GM23338 (cell line): ENCODE results near the gene WDR76. TPM values are rescaled to one million over a fixed set of nuclear protein-coding genes. Genes with fewer than 3 reads are reported as not detected.
"Not testable (repeated sequence)": the region's sequence is repeated elsewhere in the genome, so short reads cannot be mapped to it uniquely, and the experiment has no call there.

Source experiments
- ATAC-seq: fragments of 200-7000 bp; cut with Tn5 transposase; 3 replicates; pipeline ENCODE4 v1.9.1; 2020
- DNase-seq: peaks from one replicate; pipeline ENCODE4 v3.0.0-alpha.2; 2015; ENCODE audit warnings: low spot score
- H2AFZ ChIP-seq: fragments of 200-600 bp; sonication (generic); 2 replicates; pipeline ENCODE4 v1.8.0; 2016; ENCODE audit warnings: antibody characterized with exemption, mild to moderate bottlenecking, moderate library complexity
- H3F3A ChIP-seq: fragments of 200-600 bp; sonication (generic); replicated peaks from 2 replicates; pipeline ENCODE4 v1.8.0; 2017; ENCODE audit warnings: antibody characterized with exemption, mixed run types, low read depth
- H3K27ac ChIP-seq: fragments of 200-600 bp; sonication (generic); 2 replicates; pipeline ENCODE4 v1.6.1; 2016; ENCODE audit warnings: low read depth
- H3K27me3 ChIP-seq: fragments of 200-600 bp; sonication (generic); 2 replicates; pipeline ENCODE4 v1.8.0; 2016; ENCODE audit warnings: mild to moderate bottlenecking, mixed run types, moderate library complexity; ENCODE audit not compliant: insufficient read depth
- H3K36me3 ChIP-seq: fragments of 200-600 bp; sonication (generic); 2 replicates; pipeline ENCODE4 v1.8.0; 2016; ENCODE audit warnings: mild to moderate bottlenecking; ENCODE audit not compliant: insufficient read depth
- H3K4me1 ChIP-seq: fragments of 200-600 bp; sonication (generic); 2 replicates; pipeline ENCODE4 v1.8.0; 2016; ENCODE audit warnings: mild to moderate bottlenecking, moderate library complexity; ENCODE audit not compliant: insufficient read depth
- H3K4me2 ChIP-seq: fragments of 200-600 bp; sonication (generic); 2 replicates; pipeline ENCODE4 v1.7.1; 2017; ENCODE audit warnings: mixed run types
- H3K4me3 ChIP-seq: fragments of 200-600 bp; sonication (generic); 2 replicates; pipeline ENCODE4 v1.6.1; 2016; ENCODE audit warnings: mixed run types
- H3K79me2 ChIP-seq: fragments of 200-600 bp; sonication (generic); replicated peaks from 2 replicates; pipeline ENCODE4 v1.8.0; 2017; ENCODE audit warnings: mild to moderate bottlenecking; ENCODE audit not compliant: insufficient read depth
- H3K9me2 ChIP-seq: fragments of 200-600 bp; sonication (generic); 2 replicates; pipeline ENCODE4 v1.8.0; 2017; ENCODE audit not compliant: insufficient read depth
- H4K20me1 ChIP-seq: fragments of 200-600 bp; sonication (generic); replicated peaks from 2 replicates; pipeline ENCODE4 v1.8.0; 2017; ENCODE audit warnings: mild to moderate bottlenecking; ENCODE audit not compliant: insufficient read depth
- H3K27ac Mint-ChIP-seq: 2 replicates; pipeline ENCODE4 v1.8.0; 2020; ENCODE audit warnings: inconsistent platforms, mild to moderate bottlenecking, moderate library complexity, mixed read lengths
- H3K27me3 Mint-ChIP-seq: 3 replicates; pipeline ENCODE4 v1.8.0; 2022; ENCODE audit warnings: low read depth, mild to moderate bottlenecking, moderate library complexity, mixed read lengths, inconsistent platforms; ENCODE audit not compliant: insufficient read depth, poor library complexity
- H3K36me3 Mint-ChIP-seq: 3 replicates; pipeline ENCODE4 v1.8.0; 2021; ENCODE audit warnings: low read depth, mild to moderate bottlenecking, inconsistent platforms, moderate library complexity, mixed read lengths
- H3K4me1 Mint-ChIP-seq: 3 replicates; pipeline ENCODE4 v1.8.0; 2020; ENCODE audit warnings: mild to moderate bottlenecking, inconsistent platforms, mixed read lengths
- H3K4me3 Mint-ChIP-seq: 3 replicates; pipeline ENCODE4 v1.8.0; 2021; ENCODE audit warnings: moderate library complexity, mild to moderate bottlenecking, inconsistent platforms, mixed read lengths
- H3K9me3 Mint-ChIP-seq: 3 replicates; pipeline ENCODE4 v1.8.0; 2020; ENCODE audit warnings: moderate library complexity, mild to moderate bottlenecking, inconsistent platforms, mixed read lengths
- CREB1 ChIP-seq: fragments of 250-450 bp; sonication (Bioruptor Pico); IDR thresholded peaks from 2 replicates; pipeline ENCODE4 v1.5.0; 2020; ENCODE audit warnings: low read depth, mild to moderate bottlenecking, moderate library complexity
- ETS1 ChIP-seq: IDR thresholded peaks from 2 replicates; pipeline ENCODE4 v1.6.1; 2016; ENCODE audit warnings: antibody characterized with exemption
- EZH2 ChIP-seq: fragments of 200-600 bp; sonication (generic); IDR thresholded peaks from one replicate; pipeline ENCODE4 v1.8.0; 2017; ENCODE audit warnings: antibody characterized with exemption, mild to moderate bottlenecking, low read depth; ENCODE audit not compliant: unreplicated experiment
- EZH2phosphoT487 ChIP-seq: fragments of 200-600 bp; sonication (generic); IDR thresholded peaks from one replicate; pipeline ENCODE4 v1.8.1; 2018; ENCODE audit warnings: antibody characterized with exemption; ENCODE audit not compliant: unreplicated experiment
- JUNB ChIP-seq: IDR thresholded peaks from one replicate; pipeline ENCODE4 v1.6.1; 2016; ENCODE audit warnings: antibody characterized with exemption; ENCODE audit not compliant: unreplicated experiment
- NANOG ChIP-seq: IDR thresholded peaks from 2 replicates; pipeline ENCODE4 v1.6.1; 2016; ENCODE audit warnings: antibody characterized with exemption, borderline replicate concordance
- POLR2AphosphoS5 ChIP-seq: IDR thresholded peaks from 2 replicates; pipeline ENCODE4 v1.6.1; 2016; ENCODE audit warnings: antibody characterized with exemption, low read depth
- REST ChIP-seq: IDR thresholded peaks from one replicate; pipeline ENCODE4 v1.6.1; 2018; ENCODE audit warnings: antibody characterized with exemption; ENCODE audit not compliant: unreplicated experiment
- STAT1 ChIP-seq: IDR thresholded peaks from one replicate; pipeline ENCODE4 v1.6.1; 2016; ENCODE audit warnings: antibody characterized with exemption; ENCODE audit not compliant: unreplicated experiment
- ZNF114 ChIP-seq: fragments of 250-450 bp; sonication (Bioruptor Pico); IDR thresholded peaks from 2 replicates; pipeline ENCODE4 v1.5.0; 2020; ENCODE audit warnings: mild to moderate bottlenecking, moderate library complexity
- ZNF331 ChIP-seq: fragments of 250-450 bp; sonication (Bioruptor Pico); IDR thresholded peaks from 2 replicates; pipeline ENCODE4 v1.5.0; 2020; ENCODE audit warnings: low read depth, mild to moderate bottlenecking, moderate library complexity
- ZNF462 ChIP-seq: fragments of 250-450 bp; sonication (Bioruptor Pico); IDR thresholded peaks from 2 replicates; pipeline ENCODE4 v1.5.0; 2020; ENCODE audit warnings: mild to moderate bottlenecking, moderate library complexity
- polyA plus RNA-seq: library from polyadenylated mRNA; unstranded; fragments of >200 nt; fragmentation: Nextera tagmentation; extraction: Ambion mirVana; gene quantifications from 2 replicates; pipeline ENCODE4 v1.2.1, GENCODE V29; 2016
- total RNA-seq: library from RNA; depleted of rRNA; stranded (reverse); fragments of >200 nt; shearing (Covaris generic); gene quantifications from 2 replicates; pipeline ENCODE4 v1.2.3, GENCODE V29; 2014

The WDR76 gene
- total and polyA plus RNA-seq, 2 experiments from 2014 or later: 9.7 to 17.8 TPM

- not testable (repeated sequence) for H3K4me1 Mint-ChIP-seq, H3K4me1 ChIP-seq, H3K27ac Mint-ChIP-seq, H3F3A ChIP-seq, DNase-seq, ATAC-seq, H3K4me2 ChIP-seq, H4K20me1 ChIP-seq, H3K4me3 Mint-ChIP-seq, H3K9me3 Mint-ChIP-seq, H2AFZ ChIP-seq, H3K4me3 ChIP-seq, H3K9me2 ChIP-seq, H3K27ac ChIP-seq, H3K27me3 Mint-ChIP-seq, H3K27me3 ChIP-seq
- H3K36me3 Mint-ChIP-seq: peaks cover 67% of the 10 kb centered on the region
- Histone ChIP-seq H3K36me3 (peaks cover 52% of the 10 kb centered on the region), H3K79me2 (peaks cover 22% of the 10 kb centered on the region)
These were observed 11.7 kb upstream of the WDR76 start for GRCh38 chr15:43815064-43815463.

GRCh38 chr15:43821505-43821904, 5.3 kb upstream of the WDR76 start:
- Mint-ChIP-seq H3K27ac (no peak overlapping the region), H3K9me3 (peaks cover 22% of the 10 kb centered on the region), H3K4me3 (no peak overlapping the region), H3K27me3 (peaks cover 23% of the 10 kb centered on the region), H3K36me3 (peaks cover 37% of the 10 kb centered on the region; the same call in 2 of the 3 replicates), H3K4me1 (0 out of 3 replicates have a peak, but pooled peaks cover 2% of the 10 kb centered on the region)
- Histone ChIP-seq H2AFZ (no peak overlapping the region), H3K36me3 (peaks cover 12% of the 10 kb centered on the region), H3K4me2 (no peak overlapping the region), H3K27me3 (peaks cover 15% of the 10 kb centered on the region), H3K79me2 (peaks cover 64% of the 10 kb centered on the region), H3K4me1 (no peaks in the 10 kb centered on the region), H3K9me2 (peaks cover 12% of the 10 kb centered on the region), H4K20me1 (peaks cover 18% of the 10 kb centered on the region), H3F3A (peaks cover 6% of the 10 kb centered on the region), H3K27ac (no peak overlapping the region), H3K4me3 (no peak overlapping the region)
- ATAC-seq: no peak
- no peak for DNase-seq
- TF ChIP-seq STAT1 (no peak), ZNF331 (CRISPR knock-in tag) (no peak), REST (no peak), EZH2 (no peak), EZH2phosphoT487 (no peak), ZNF114 (CRISPR knock-in tag) (no peak), POLR2AphosphoS5 (no peak), CREB1 (CRISPR knock-in tag) (no peak), ZNF462 (CRISPR knock-in tag) (no peak), ETS1 (no peak), NANOG (no peak), JUNB (no peak)
